MM.1S (cell line): ENCODE results near the gene COL27A1.

Experiments
- DNase-seq: peaks from one replicate; pipeline ENCODE4 v3.0.0-alpha.2; 2015
- H2AFZ ChIP-seq: fragments of 300-600 bp; sonication (generic); 2 replicates; pipeline ENCODE4 v1.6.0; 2016; ENCODE audit warnings: antibody characterized with exemption, low read length
- H3F3A ChIP-seq: fragments of 300-600 bp; sonication (generic); 2 replicates; pipeline ENCODE4 v1.6.1; 2016; ENCODE audit warnings: mild to moderate bottlenecking, antibody characterized with exemption, low read length, moderate library complexity, mixed read lengths; ENCODE audit not compliant: insufficient read depth
- H3K27ac ChIP-seq: fragments of 300-600 bp; sonication (generic); 2 replicates; pipeline ENCODE4 v1.5.1; 2016; ENCODE audit warnings: mild to moderate bottlenecking, low read length
- H3K27me3 ChIP-seq: fragments of 300-600 bp; sonication (generic); replicated peaks from 2 replicates; pipeline ENCODE4 v1.6.0; 2016; ENCODE audit warnings: low read length; ENCODE audit not compliant: insufficient read depth
- H3K36me3 ChIP-seq: fragments of 300-600 bp; sonication (generic); replicated peaks from 2 replicates; pipeline ENCODE4 v1.6.1; 2016; ENCODE audit warnings: mild to moderate bottlenecking, low read length, mixed read lengths; ENCODE audit not compliant: insufficient read depth
- H3K4me1 ChIP-seq: fragments of 300-600 bp; sonication (generic); 2 replicates; pipeline ENCODE4 v1.6.1; 2016; ENCODE audit warnings: low read length, mixed read lengths
- H3K4me2 ChIP-seq: fragments of 300-600 bp; sonication (generic); 2 replicates; pipeline ENCODE4 v1.6.0; 2016; ENCODE audit warnings: low read depth, low read length
- H3K4me3 ChIP-seq: fragments of 300-600 bp; sonication (generic); 2 replicates; pipeline ENCODE4 v1.5.1; 2016; ENCODE audit warnings: low read length, mixed read lengths
- H3K79me2 ChIP-seq: fragments of 300-600 bp; sonication (generic); 2 replicates; pipeline ENCODE4 v1.6.1; 2016; ENCODE audit warnings: mixed run types, low read length, mixed read lengths
- H3K9ac ChIP-seq: fragments of 300-600 bp; sonication (generic); 2 replicates; pipeline ENCODE4 v1.6.1; 2016; ENCODE audit warnings: low read length, mixed read lengths
- H3K9me2 ChIP-seq: fragments of 300-600 bp; sonication (generic); replicated peaks from 2 replicates; pipeline ENCODE4 v1.6.1; 2016; ENCODE audit warnings: mild to moderate bottlenecking, low read length, mixed read lengths; ENCODE audit not compliant: insufficient read depth
- H3K9me3 ChIP-seq: fragments of 300-600 bp; sonication (generic); replicated peaks from 2 replicates; pipeline ENCODE4 v1.6.1; 2016; ENCODE audit warnings: mild to moderate bottlenecking, low read length, mixed read lengths; ENCODE audit not compliant: insufficient read depth
- H4K20me1 ChIP-seq: fragments of 300-600 bp; sonication (generic); 2 replicates; pipeline ENCODE4 v1.6.1; 2016; ENCODE audit warnings: mild to moderate bottlenecking, low read length, moderate library complexity, mixed read lengths; ENCODE audit not compliant: insufficient read depth
- EZH2 ChIP-seq: fragments of 300-600 bp; sonication (generic); optimal IDR thresholded peaks from 2 replicates; pipeline ENCODE3; 2017; ENCODE audit warnings: low read depth, mild to moderate bottlenecking, antibody characterized with exemption, low read length, mixed read lengths
- EZH2phosphoT487 ChIP-seq: fragments of 300-600 bp; sonication (generic); IDR thresholded peaks from 2 replicates; pipeline ENCODE4 v1.6.1; 2018; ENCODE audit warnings: antibody characterized with exemption, low read length
- TF ChIP-seq, protein P1 (sequence below): fragments of 300-600 bp; sonication (generic); IDR thresholded peaks from 2 replicates; pipeline ENCODE4 v1.5.1; 2016; ENCODE audit warnings: antibody characterized with exemption, low read length, mixed read lengths

COL27A1 gene

DNA sequence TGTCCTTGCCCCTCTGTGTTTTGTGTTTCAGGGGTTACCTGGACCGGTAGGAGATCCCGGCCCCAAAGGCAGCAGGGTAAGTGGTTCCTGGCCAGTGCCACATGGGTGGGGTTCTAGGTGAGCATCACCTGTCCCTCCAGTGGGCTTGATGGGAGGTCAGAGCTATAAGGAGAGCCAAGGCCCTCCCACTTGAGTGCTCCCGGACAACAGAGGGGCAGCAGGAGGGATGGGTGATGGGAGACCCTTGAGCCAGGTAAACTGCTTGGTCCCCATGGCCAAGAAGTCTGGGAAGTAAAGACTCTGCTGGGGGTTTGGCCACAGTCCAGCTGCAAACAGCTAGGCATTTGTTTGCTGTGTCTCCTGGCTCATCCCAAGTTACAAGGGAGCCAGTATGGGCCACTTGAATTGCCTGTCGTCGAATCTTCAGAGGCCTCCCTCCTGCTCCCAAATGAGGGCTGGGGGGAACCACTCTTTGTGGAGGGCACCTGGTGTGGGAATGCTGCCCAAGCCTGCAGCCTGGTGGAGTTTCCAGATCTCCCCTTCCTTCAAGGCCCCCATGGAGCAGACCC is 51.0 kb downstream of the COL27A1 start:
- no peaks in the 10 kb centered on the region for H3K4me1 ChIP-seq
- no peaks in the 10 kb centered on the region for H3K9me3 ChIP-seq
- H3F3A ChIP-seq, result no peaks in the 10 kb centered on the region
- no peak overlapping the region for H3K27ac ChIP-seq
- H3K4me3 ChIP-seq, result no peak overlapping the region
- no peaks in the 10 kb centered on the region for H3K9me2 ChIP-seq
- no peak overlapping the region for H3K9ac ChIP-seq
- no peak overlapping the region for H2AFZ ChIP-seq
- H3K4me2 ChIP-seq, result no peak overlapping the region
- H4K20me1 ChIP-seq, result no peaks in the 10 kb centered on the region
- TF ChIP-seq EZH2 (no peak), EZH2phosphoT487 (no peak)
- TF ChIP-seq, protein P1, sequence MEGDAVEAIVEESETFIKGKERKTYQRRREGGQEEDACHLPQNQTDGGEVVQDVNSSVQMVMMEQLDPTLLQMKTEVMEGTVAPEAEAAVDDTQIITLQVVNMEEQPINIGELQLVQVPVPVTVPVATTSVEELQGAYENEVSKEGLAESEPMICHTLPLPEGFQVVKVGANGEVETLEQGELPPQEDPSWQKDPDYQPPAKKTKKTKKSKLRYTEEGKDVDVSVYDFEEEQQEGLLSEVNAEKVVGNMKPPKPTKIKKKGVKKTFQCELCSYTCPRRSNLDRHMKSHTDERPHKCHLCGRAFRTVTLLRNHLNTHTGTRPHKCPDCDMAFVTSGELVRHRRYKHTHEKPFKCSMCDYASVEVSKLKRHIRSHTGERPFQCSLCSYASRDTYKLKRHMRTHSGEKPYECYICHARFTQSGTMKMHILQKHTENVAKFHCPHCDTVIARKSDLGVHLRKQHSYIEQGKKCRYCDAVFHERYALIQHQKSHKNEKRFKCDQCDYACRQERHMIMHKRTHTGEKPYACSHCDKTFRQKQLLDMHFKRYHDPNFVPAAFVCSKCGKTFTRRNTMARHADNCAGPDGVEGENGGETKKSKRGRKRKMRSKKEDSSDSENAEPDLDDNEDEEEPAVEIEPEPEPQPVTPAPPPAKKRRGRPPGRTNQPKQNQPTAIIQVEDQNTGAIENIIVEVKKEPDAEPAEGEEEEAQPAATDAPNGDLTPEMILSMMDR, result no peak
- no peaks in the 10 kb centered on the region for H3K27me3 ChIP-seq
- DNase-seq, result no peak
- H3K36me3 ChIP-seq, result no peaks in the 10 kb centered on the region
- no peaks in the 10 kb centered on the region for H3K79me2 ChIP-seq

DNA sequence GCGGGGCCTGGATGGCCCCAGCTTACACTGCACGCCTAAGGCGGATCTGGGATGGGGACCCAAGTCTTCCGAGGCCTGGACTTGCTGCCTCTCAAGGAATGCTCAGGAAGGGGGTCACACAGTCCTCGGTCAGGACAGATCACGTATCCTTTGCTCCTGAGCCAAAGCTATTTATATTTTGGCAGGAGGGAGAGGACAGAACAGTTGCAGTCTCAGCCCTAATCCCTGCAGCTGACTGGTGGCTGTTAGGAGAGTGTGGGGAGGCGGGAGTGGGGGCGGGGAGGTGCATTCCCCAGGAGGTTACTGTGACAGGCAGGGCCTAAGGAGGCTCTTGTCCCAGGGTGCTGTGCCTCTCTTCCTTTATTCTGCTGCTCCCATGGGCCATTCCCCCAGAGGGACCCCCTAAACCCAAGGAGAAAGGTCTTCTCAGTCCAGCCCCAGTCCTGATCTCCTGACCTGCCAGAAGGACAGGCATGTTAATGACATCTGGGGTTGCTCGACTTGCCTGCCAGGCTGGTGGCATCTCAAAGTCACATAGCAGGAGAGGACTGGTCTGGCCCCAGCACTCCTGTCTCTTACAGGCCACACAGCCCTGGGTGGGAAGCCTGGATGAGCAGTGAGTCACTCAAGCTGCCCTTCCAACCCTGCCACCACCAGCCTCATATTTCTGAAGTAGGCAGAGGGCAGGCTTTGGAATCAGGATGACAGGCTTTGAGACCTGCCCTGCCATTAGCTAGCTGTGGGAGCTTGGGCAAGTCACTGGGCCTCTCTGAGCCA is 51.9 kb downstream of the COL27A1 start:
- Histone ChIP-seq H3K9me3 (no peaks in the 10 kb centered on the region), H3K4me1 (no peaks in the 10 kb centered on the region), H4K20me1 (no peaks in the 10 kb centered on the region), H2AFZ (no peak overlapping the region), H3K9me2 (no peaks in the 10 kb centered on the region), H3K27me3 (no peaks in the 10 kb centered on the region), H3F3A (no peaks in the 10 kb centered on the region), H3K4me2 (no peak overlapping the region), H3K4me3 (no peak overlapping the region), H3K9ac (no peak overlapping the region), H3K27ac (no peak overlapping the region), H3K79me2 (no peaks in the 10 kb centered on the region), H3K36me3 (no peaks in the 10 kb centered on the region)
- no peak for DNase-seq
- TF ChIP-seq EZH2phosphoT487, result no peak
- TF ChIP-seq EZH2, result no peak
- TF ChIP-seq, protein P1, result no peak

DNA sequence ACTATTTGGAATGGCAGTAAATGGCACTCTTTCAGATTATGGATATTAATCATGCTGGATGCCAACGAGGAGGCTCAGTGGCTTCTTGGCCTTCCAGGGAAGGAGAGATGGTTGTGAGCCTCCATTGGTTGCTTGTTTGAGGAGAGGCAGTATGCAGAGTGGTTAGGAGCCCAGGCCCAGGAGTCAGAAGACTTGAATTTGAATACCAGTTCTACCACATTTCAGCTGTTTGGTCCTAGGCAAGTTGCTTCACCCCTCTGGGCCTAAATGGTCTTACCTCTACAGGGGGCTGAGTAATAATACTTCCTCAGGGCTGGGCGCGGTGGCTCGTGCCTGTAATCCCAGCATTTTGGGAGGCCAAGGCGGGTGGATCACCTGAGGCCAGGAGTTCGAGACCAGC is 52.5 kb downstream of the COL27A1 start:
- no peak overlapping the region for H3K4me3 ChIP-seq
- H4K20me1 ChIP-seq, result no peaks in the 10 kb centered on the region
- no peak for TF ChIP-seq EZH2phosphoT487
- no peak for TF ChIP-seq EZH2
- TF ChIP-seq, protein P1, result no peak
- no peaks in the 10 kb centered on the region for H3K79me2 ChIP-seq
- no peak for DNase-seq
- no peaks in the 10 kb centered on the region for H3K9me3 ChIP-seq
- no peak overlapping the region for H2AFZ ChIP-seq
- no peak overlapping the region for H3K4me2 ChIP-seq
- H3F3A ChIP-seq, result no peaks in the 10 kb centered on the region
- no peaks in the 10 kb centered on the region for H3K36me3 ChIP-seq
- no peaks in the 10 kb centered on the region for H3K27me3 ChIP-seq
- no peaks in the 10 kb centered on the region for H3K9me2 ChIP-seq
- H3K27ac ChIP-seq, result no peak overlapping the region
- no peaks in the 10 kb centered on the region for H3K4me1 ChIP-seq
- H3K9ac ChIP-seq, result no peak overlapping the region
